PFSK-1 (cell line): ENCODE results near the gene ZNF710.

Source experiments
- FOXP2 ChIP-seq: optimal IDR thresholded peaks from 2 replicates; pipeline ENCODE3; 2011; ENCODE audit warnings: borderline replicate concordance, control low read depth, inconsistent platforms; ENCODE audit not compliant: insufficient read depth; ENCODE audit errors: extremely low read length, extremely low read depth
- POLR2AphosphoS5 ChIP-seq: IDR thresholded peaks from 2 replicates; pipeline ENCODE4 v1.6.1; 2012; ENCODE audit warnings: low read depth, mild to moderate bottlenecking, control low read depth, low read length, moderate library complexity
- REST ChIP-seq, 2 experiments: IDR thresholded peaks; 2 replicates each; pipeline versions ENCODE4 v1.6.1 to v1.8.0; 2011 to 2012; ENCODE audit warnings: low read depth in 2 of 2, low read length in 2 of 2, control low read depth in 1 of 2, inconsistent platforms in 1 of 2, mild to moderate bottlenecking in 1 of 2, moderate library complexity in 1 of 2; ENCODE audit not compliant: insufficient read depth in 1 of 2
- SIN3A ChIP-seq: IDR thresholded peaks from 2 replicates; pipeline ENCODE4 v1.6.1; 2012; ENCODE audit warnings: mild to moderate bottlenecking, low read length, moderate library complexity, borderline replicate concordance; ENCODE audit not compliant: insufficient read depth
- TAF1 ChIP-seq: IDR thresholded peaks from 2 replicates; pipeline ENCODE4 v1.6.1; 2012; ENCODE audit warnings: low read length, control low read depth, borderline replicate concordance; ENCODE audit not compliant: insufficient read depth

ZNF710 gene

GRCh38 chr15:90059208-90059985 is 58.3 kb downstream of the ZNF710 start:
- TF ChIP-seq TAF1 (no peak), SIN3A (no peak)

- no peak for TF ChIP-seq POLR2AphosphoS5
- no peak for TF ChIP-seq FOXP2
- TF ChIP-seq TAF1: no peak
- TF ChIP-seq REST (IDR thresholded peaks at IDR 0.05; ENCODE audit: insufficient read depth in 1 of 2, low read depth in 2 of 2, low read length in 2 of 2): no peak
- no peak for TF ChIP-seq SIN3A
Observed at GRCh38 chr15:90060797-90061196, 59.7 kb downstream of the ZNF710 start.

GRCh38 chr15:90062023-90062442 is 60.9 kb downstream of the ZNF710 start:
- no peak for TF ChIP-seq SIN3A
- no peak for TF ChIP-seq REST (IDR thresholded peaks at IDR 0.05; ENCODE audit: insufficient read depth in 1 of 2, low read depth in 2 of 2, low read length in 2 of 2)
- TF ChIP-seq TAF1: no peak
- TF ChIP-seq POLR2AphosphoS5: no peak
- TF ChIP-seq FOXP2: no peak

GRCh38 chr15:90062462-90062932 is 61.4 kb downstream of the ZNF710 start:
- TF ChIP-seq POLR2AphosphoS5 (no peak), FOXP2 (no peak)

GRCh38 chr15:90062973-90063769 is 62.0 kb downstream of the ZNF710 start:
- TF ChIP-seq POLR2AphosphoS5 (no peak), FOXP2 (no peak), REST (IDR thresholded peaks at IDR 0.05; ENCODE audit: insufficient read depth in 1 of 2, low read depth in 2 of 2, low read length in 2 of 2) (no peak), SIN3A (no peak)

GRCh38 chr15:90063770-90064247 is 62.7 kb downstream of the ZNF710 start:
- TF ChIP-seq REST (IDR thresholded peaks at IDR 0.05; ENCODE audit: insufficient read depth in 1 of 2, low read depth in 2 of 2, low read length in 2 of 2): no peak
- no peak for TF ChIP-seq SIN3A
- no peak for TF ChIP-seq FOXP2
- no peak for TF ChIP-seq POLR2AphosphoS5
- no peak for TF ChIP-seq TAF1
